H1 (cell line): ENCODE data around the gene HID1. TPM values are rescaled to one million over a fixed set of nuclear protein-coding genes. Genes with fewer than 3 reads are reported as not detected.

Source experiments
- CTCF ChIA-PET: fragments of 300-600 bp; sonication (Branson Sonifier 250); formaldehyde crosslinking; loops from one replicate; lab custom pipeline; 2021; ENCODE audit not compliant: partially characterized antibody; lab: Charles Lee
- POLR2A ChIA-PET: fragments of 300-600 bp; sonication (Branson Sonifier 250); formaldehyde crosslinking; loops from one replicate; lab custom pipeline; 2021; ENCODE audit warnings: inconsistent platforms; ENCODE audit not compliant: partially characterized antibody; lab: Charles Lee
- DNase-seq, 2 experiments: peaks; one replicate each; pipeline versions ENCODE4 v3.0.0 to v3.0.0-alpha.2; 2010 to 2022; ENCODE audit warnings: low spot score in 2 of 2, low read depth in 1 of 2, mixed read lengths in 1 of 2
- FAIRE-seq: peaks from 2 replicates; lab custom pipeline; 2011; peaks lifted over from hg19 to GRCh38; lab: Jason Lieb, UNC
- H2AFZ ChIP-seq: 2 replicates; pipeline ENCODE4 v1.8.1; 2012; ENCODE audit warnings: low read length, inconsistent platforms
- H2AK5ac ChIP-seq: 2 replicates; pipeline ENCODE4 v1.6.1; 2013; ENCODE audit warnings: low read depth, low read length
- H2BK120ac ChIP-seq: replicated peaks from 2 replicates; pipeline ENCODE3; 2013; ENCODE audit warnings: low read depth, low read length, inconsistent platforms
- H2BK12ac ChIP-seq: 2 replicates; pipeline ENCODE4 v1.6.1; 2013; ENCODE audit warnings: low read depth, low read length
- H2BK15ac ChIP-seq: 2 replicates; pipeline ENCODE4 v1.6.1; 2013; ENCODE audit warnings: low read length
- H2BK20ac ChIP-seq: 2 replicates; pipeline ENCODE4 v1.6.1; 2013; ENCODE audit warnings: low read length
- H2BK5ac ChIP-seq: 2 replicates; pipeline ENCODE4 v1.6.1; 2013; ENCODE audit warnings: low read depth, low read length
- H3K14ac ChIP-seq: 2 replicates; pipeline ENCODE4 v1.6.1; 2013; ENCODE audit warnings: inconsistent platforms; ENCODE audit not compliant: insufficient read length
- H3K18ac ChIP-seq: 2 replicates; pipeline ENCODE4 v1.6.1; 2013; ENCODE audit warnings: low read length; ENCODE audit errors: extremely low read depth
- H3K23ac ChIP-seq: 2 replicates; pipeline ENCODE4 v1.6.1; 2013; ENCODE audit warnings: inconsistent platforms; ENCODE audit not compliant: insufficient read length
- H3K23me2 ChIP-seq: 2 replicates; pipeline ENCODE4 v1.6.1; 2013; ENCODE audit warnings: low read depth, low read length
- H3K27ac ChIP-seq: 2 replicates; pipeline ENCODE4 v1.6.1; 2011; ENCODE audit warnings: low read depth, low read length, inconsistent platforms
- H3K27me3 ChIP-seq, 4 experiments: replicated peaks in 1 of 4; 1 replicate in 1 of 4; 2 replicates in 3 of 4; pipeline versions ENCODE4 v1.6.1 to v1.8.1; 2011 to 2013; ENCODE audit warnings: low read length in 3 of 4, mild to moderate bottlenecking in 3 of 4, inconsistent platforms in 2 of 4, mixed read lengths in 2 of 4, moderate library complexity in 1 of 4; ENCODE audit not compliant: control insufficient read depth in 3 of 4, insufficient read depth in 3 of 4; ENCODE audit errors: extremely low read depth in 1 of 4
- H3K36me3 ChIP-seq, 4 experiments: 2 replicates each; pipeline versions ENCODE4 v1.6.1 to v1.8.1; 2011 to 2013; ENCODE audit warnings: mild to moderate bottlenecking in 4 of 4, low read length in 3 of 4, moderate library complexity in 2 of 4, control low read depth in 1 of 4, inconsistent platforms in 1 of 4; ENCODE audit not compliant: insufficient read depth in 4 of 4, control insufficient read depth in 2 of 4
- H3K4ac ChIP-seq: replicated peaks from 2 replicates; pipeline ENCODE3; 2013; ENCODE audit warnings: low read length, low read depth, mixed read lengths, inconsistent platforms; ENCODE audit not compliant: insufficient read length
- H3K4me1 ChIP-seq, 4 experiments: replicated peaks in 1 of 4; 1 replicate in 1 of 4; 2 replicates in 3 of 4; pipeline versions ENCODE4 v1.6.1 to v1.8.1; 2011 to 2013; ENCODE audit warnings: low read length in 3 of 4, inconsistent platforms in 2 of 4, mixed read lengths in 1 of 4; ENCODE audit not compliant: insufficient read depth in 4 of 4, control insufficient read depth in 3 of 4
- H3K4me2 ChIP-seq, 2 experiments: 2 replicates each; pipeline versions ENCODE4 v1.6.1 to v1.8.1; 2011 to 2013; ENCODE audit warnings: low read depth in 2 of 2, low read length in 2 of 2, control low read depth in 1 of 2, inconsistent platforms in 1 of 2, mild to moderate bottlenecking in 1 of 2; ENCODE audit not compliant: insufficient read depth in 1 of 2
- H3K4me3 ChIP-seq, 4 experiments: fragments of 200-600, 300-600 bp in 1 of 4; sonication (generic), shearing (Covaris generic), sonication (Bioruptor Twin) in 1 of 4; 2 replicates each; pipeline versions ENCODE4 v1.5.1 to v1.8.1; 2011 to 2016; ENCODE audit warnings: low read length in 4 of 4, low read depth in 3 of 4, control low read depth in 2 of 4, inconsistent platforms in 2 of 4, mild to moderate bottlenecking in 2 of 4, mixed read lengths in 1 of 4, moderate library complexity in 1 of 4; ENCODE audit not compliant: insufficient read depth in 2 of 4; ENCODE audit errors: extremely low read depth in 1 of 4
- H3K56ac ChIP-seq: replicated peaks from 2 replicates; pipeline ENCODE3; 2013; ENCODE audit warnings: low read depth, mild to moderate bottlenecking, mixed read lengths, low read length, inconsistent platforms; ENCODE audit not compliant: insufficient read length
- H3K79me1 ChIP-seq: 2 replicates; pipeline ENCODE4 v1.6.1; 2013; ENCODE audit warnings: low read depth, low read length, control low read depth
- H3K79me2 ChIP-seq, 2 experiments: 2 replicates each; pipeline versions ENCODE4 v1.6.1 to v1.8.1; 2012 to 2013; ENCODE audit warnings: low read length in 2 of 2, mild to moderate bottlenecking in 2 of 2, inconsistent platforms in 1 of 2; ENCODE audit not compliant: insufficient read depth in 2 of 2, control insufficient read depth in 1 of 2
- H3K9ac ChIP-seq, 4 experiments: replicated peaks in 1 of 4; 1 replicate in 1 of 4; 2 replicates in 3 of 4; pipeline versions ENCODE4 v1.6.1 to v1.8.1; 2011 to 2013; ENCODE audit warnings: low read depth in 3 of 4, low read length in 3 of 4, control low read depth in 2 of 4, mild to moderate bottlenecking in 2 of 4, moderate library complexity in 2 of 4, inconsistent platforms in 1 of 4; ENCODE audit errors: extremely low read depth in 1 of 4
- H3K9me3 ChIP-seq, 2 experiments: 2 replicates each; pipeline versions ENCODE4 v1.6.1 to v1.8.1; 2012 to 2013; ENCODE audit warnings: mild to moderate bottlenecking in 2 of 2, moderate library complexity in 2 of 2, control low read depth in 1 of 2, inconsistent platforms in 1 of 2, low read depth in 1 of 2, low read length in 1 of 2, mixed read lengths in 1 of 2; ENCODE audit not compliant: insufficient read depth in 2 of 2
- H4K20me1 ChIP-seq, 2 experiments: replicated peaks in 1 of 2; 2 replicates each; pipeline versions ENCODE3 to v1.8.1; 2011 to 2013; ENCODE audit warnings: inconsistent platforms in 2 of 2, low read length in 2 of 2, mild to moderate bottlenecking in 1 of 2; ENCODE audit not compliant: insufficient read depth in 2 of 2, control insufficient read depth in 1 of 2
- H4K5ac ChIP-seq: 2 replicates; pipeline ENCODE4 v1.6.1; 2013; ENCODE audit warnings: low read length, low read depth, mixed read lengths, inconsistent platforms; ENCODE audit not compliant: insufficient read length
- H4K8ac ChIP-seq: 2 replicates; pipeline ENCODE4 v1.8.0; 2013; ENCODE audit warnings: mild to moderate bottlenecking, moderate library complexity, low read length, inconsistent platforms; ENCODE audit not compliant: insufficient read depth; ENCODE audit errors: extremely low read depth
- H4K91ac ChIP-seq: replicated peaks from 2 replicates; pipeline ENCODE3; 2013; ENCODE audit warnings: low read length, mixed read lengths, inconsistent platforms; ENCODE audit not compliant: insufficient read length
- CBX5 ChIP-seq: fragments of 300-800, 300-1000 bp; sonication (generic); IDR thresholded peaks from 2 replicates; pipeline ENCODE4 v1.7.1; 2016; ENCODE audit warnings: antibody characterized with exemption, low read length, low read depth
- CBX8 ChIP-seq: fragments of 300-800, 300-1000 bp; sonication (generic); IDR thresholded peaks from 2 replicates; pipeline ENCODE4 v1.7.1; 2016; ENCODE audit warnings: low read depth, low read length, borderline replicate concordance
- JUND ChIP-seq: IDR thresholded peaks from 2 replicates; pipeline ENCODE4 v1.6.1; 2011; ENCODE audit warnings: mild to moderate bottlenecking, improper control_type of control experiment, low read length
- KDM4A ChIP-seq: IDR thresholded peaks from one replicate; pipeline ENCODE4 v1.7.1; 2012; ENCODE audit warnings: low read depth, mild to moderate bottlenecking, moderate library complexity, low read length, inconsistent platforms; ENCODE audit not compliant: severe bottlenecking
- POLR2A ChIP-seq, 2 experiments: IDR thresholded peaks; 1 replicate in 1 of 2; 2 replicates in 1 of 2; pipeline ENCODE4 v1.6.1; 2011; ENCODE audit warnings: low read depth in 2 of 2, low read length in 2 of 2, mild to moderate bottlenecking in 2 of 2; ENCODE audit errors: control extremely low read depth in 1 of 2
- POLR2AphosphoS5 ChIP-seq: IDR thresholded peaks from 2 replicates; pipeline ENCODE4 v1.6.1; 2011; ENCODE audit warnings: low read depth, low read length
- RAD21 ChIP-seq, 2 experiments: IDR thresholded peaks in 1 of 2; conservative IDR thresholded peaks in 1 of 2; 2 replicates each; pipeline ENCODE4 v1.6.1; 2011; ENCODE audit warnings: low read depth in 2 of 2, low read length in 2 of 2, improper control_type of control experiment in 1 of 2, inconsistent platforms in 1 of 2, mild to moderate bottlenecking in 1 of 2, moderate library complexity in 1 of 2
- SIN3A ChIP-seq, 2 experiments: IDR thresholded peaks in 1 of 2; conservative IDR thresholded peaks in 1 of 2; 2 replicates each; pipeline ENCODE4 v1.6.1; 2011 to 2012; ENCODE audit warnings: low read length in 2 of 2, improper control_type of control experiment in 1 of 2, low read depth in 1 of 2, mild to moderate bottlenecking in 1 of 2
- TEAD4 ChIP-seq: IDR thresholded peaks from 2 replicates; pipeline ENCODE4 v1.6.1; 2012; ENCODE audit warnings: low read depth, low read length, inconsistent platforms, mixed read lengths
- YY1 ChIP-seq: IDR thresholded peaks from 2 replicates; pipeline ENCODE4 v1.6.1; 2011; ENCODE audit warnings: low read depth, mild to moderate bottlenecking, low read length
- ZNF274 ChIP-seq: IDR thresholded peaks from 2 replicates; pipeline ENCODE4 v1.7.0; 2012; ENCODE audit warnings: low read length, borderline replicate concordance; ENCODE audit errors: extremely low read depth
- WGBS, 2 experiments: shearing (Covaris generic) in 1 of 2; methylation state at CpG; one replicate each; pipeline versions ENCODE4 v1.1.6 to v1.1.7; 2013 to 2015; ENCODE audit warnings: low lambda C conversion rate in 2 of 2, mixed read lengths in 2 of 2, inconsistent platforms in 1 of 2, low coverage in 1 of 2, missing lambda C conversion rate in 1 of 2; ENCODE audit not compliant: insufficient replicate concordance in 2 of 2, insufficient coverage in 1 of 2, insufficient read length in 1 of 2; ENCODE audit errors: extremely low coverage in 1 of 2, missing lambda C conversion rate in 1 of 2; 5-methylcytosine and 5-hydroxymethylcytosine counted together
- polyA plus RNA-seq, 7 experiments: library from polyadenylated mRNA; depleted of rRNA in 3 of 7; stranded (reverse) in 5 of 7; unstranded in 2 of 7; fragments of >200 nt in 5 of 7; fragments of 200-250 nt in 2 of 7; gene quantifications; 1 replicate in 5 of 7; 2 replicates in 1 of 7; 4 replicates in 1 of 7; pipeline versions ENCODE4 v1.2.1 to v1.2.3, GENCODE V29; 2011 to 2013; ENCODE audit warnings: missing spikeins in 2 of 7, mixed read lengths in 2 of 7
- total RNA-seq: library from RNA; stranded (reverse); fragmentation: NEBNext Ultra II Directional; extraction: Animal tissue kit (Norgen Biotek cat#: 25700); gene quantifications from 2 replicates; pipeline ENCODE4 v1.2.1, GENCODE V29; 2021

HID1 gene
- total and polyA plus RNA-seq, 2 of the 8 experiments (the other 6 are each of a cell fraction or from before 2014, with no cell fraction given) = 15.1 to 25.9 TPM

DNA sequence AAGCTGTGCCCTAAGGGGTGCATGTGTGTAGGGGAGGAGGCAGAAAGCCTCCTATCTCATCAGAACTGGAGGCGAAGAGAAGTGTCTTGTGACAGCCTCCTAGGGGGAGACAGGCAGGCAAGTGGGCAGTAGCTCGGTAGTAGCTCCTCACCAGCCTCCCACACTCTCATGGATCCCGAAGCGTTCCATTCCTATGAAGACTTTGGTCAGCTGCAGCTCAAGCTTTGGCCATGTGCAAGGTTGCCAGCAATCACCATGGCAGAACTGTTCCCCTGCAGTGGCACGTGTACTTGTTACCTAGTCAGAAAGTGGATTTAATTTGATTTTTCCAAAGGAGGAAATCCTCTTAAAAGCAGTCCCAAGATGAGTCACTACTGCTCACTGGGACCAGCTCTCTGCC is 46.6 kb upstream of the HID1 start:
- Histone ChIP-seq H4K20me1 (peaks cover 0 to 3% of the 10 kb centered on the region in 2 experiments), H3K79me1 (no peaks in the 10 kb centered on the region; the same call in 1 of the 2 replicates), H4K5ac (no peak overlapping the region), H3K4me2 (no peak overlapping the region), H3K14ac (no peak overlapping the region), H2AFZ (no peak overlapping the region), H3K9me3 (no peaks in the 10 kb centered on the region), H2BK15ac (no peak overlapping the region), H3K23me2 (no peaks in the 10 kb centered on the region), H2BK120ac (no peak overlapping the region), H2BK20ac (no peak overlapping the region), H2BK12ac (no peak overlapping the region), H4K91ac (no peak overlapping the region), H3K9ac (no peak overlapping the region), H3K56ac (no peak overlapping the region), H3K4me3 (no peak overlapping the region), H3K23ac (no peak overlapping the region), H3K4me1 (no peaks in the 10 kb centered on the region), H3K79me2 (peaks cover 0 to 5% of the 10 kb centered on the region in 2 experiments; a peak in 2 of 4 replicates), H3K4ac (no peak overlapping the region), H4K8ac (no peak overlapping the region), H3K27ac (no peak overlapping the region), H3K27me3 (no peaks in the 10 kb centered on the region), H2AK5ac (no peak overlapping the region), H3K36me3 (peaks cover 3 to 29% (median 16%) of the 10 kb centered on the region in 4 experiments; a peak in 7 of 8 replicates), H2BK5ac (no peak overlapping the region; the same call in 1 of the 2 replicates), H3K18ac (no peak overlapping the region)
- ChIA-PET POLR2A (interaction anchor here (0.6 to 0.7 kb wide), 3 partner anchors 82 to 251 kb away, joined by 3 to 5 read pairs (median 4); no protein-coding TSS in a partner anchor), CTCF (interaction anchor here (0.6 to 1.7 kb wide), 11 partner anchors 11 to 1063 kb away, joined by 3 to 6 read pairs (median 4); partner anchors contain the start of genes CDR2L and NT5C)
- 92% methylated on average over 5 of the region's 5 CpGs; no CpG with 5 or more reads in 1 of the 2 experiments for whole genome bisulfite sequencing, 2 experiments
- FAIRE-seq = no peak
- DNase-seq = no peak
- TF ChIP-seq POLR2AphosphoS5 = no peak
- TF ChIP-seq ZNF274 = no peak
- no peak for TF ChIP-seq TEAD4
- no peak for TF ChIP-seq CBX5
- TF ChIP-seq JUND = no peak
- no peak for TF ChIP-seq YY1
- no peak for TF ChIP-seq POLR2A (IDR thresholded peaks at IDR 0.05; ENCODE audit: control extremely low read depth in 1 of 2, low read depth in 2 of 2, low read length in 2 of 2)
- TF ChIP-seq CBX8 = no peak
- no peak for TF ChIP-seq SIN3A (conservative IDR thresholded peaks at IDR 0.05 in 1 of 2, IDR thresholded peaks at IDR 0.05 in 1 of 2; ENCODE audit: low read depth in 1 of 2, low read length in 2 of 2)
- TF ChIP-seq RAD21 (IDR thresholded peaks at IDR 0.05 in 1 of 2, conservative IDR thresholded peaks at IDR 0.05 in 1 of 2; ENCODE audit: low read depth in 2 of 2, low read length in 2 of 2) = no peak
- no peak for TF ChIP-seq KDM4A
